HG03039 (cell line): ENCODE data around the gene TREML4.
"Not testable (repeated sequence)": the region's sequence is repeated elsewhere in the genome, so short reads cannot be mapped to it uniquely, and the experiment has no call there.

Experiments used
- ATAC-seq: cut with Tn5 transposase; IDR thresholded peaks from one replicate; pipeline ENCODE4 v1.9.1; 2021; ENCODE audit warnings: mild to moderate bottlenecking, moderate library complexity; ENCODE audit not compliant: unreplicated experiment

TREML4 gene

DNA sequence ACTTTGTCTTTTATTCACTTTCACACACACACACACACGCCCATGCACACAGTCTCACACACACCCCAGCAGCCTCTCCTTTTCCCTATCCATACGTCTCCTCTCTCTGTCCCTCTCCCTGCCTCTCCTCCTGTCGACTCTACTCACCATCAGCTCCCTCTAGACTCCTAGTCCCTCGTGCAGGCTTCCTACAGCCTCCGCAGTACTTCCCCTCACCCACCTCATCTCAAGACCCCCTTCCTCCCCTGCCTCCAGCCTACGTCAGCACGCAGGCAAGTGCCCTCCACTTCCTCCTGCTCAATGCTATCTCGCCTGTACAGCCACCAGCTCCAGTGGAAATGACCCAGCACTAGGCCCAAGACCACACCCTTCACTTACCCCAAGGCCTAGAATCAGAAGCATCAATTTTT lies 26.4 kb upstream of the TREML4 start:
- ATAC-seq = no peak

GRCh38 chr6:41204156-41204555 lies 24.0 kb upstream of the TREML4 start:
- no peak for ATAC-seq

DNA sequence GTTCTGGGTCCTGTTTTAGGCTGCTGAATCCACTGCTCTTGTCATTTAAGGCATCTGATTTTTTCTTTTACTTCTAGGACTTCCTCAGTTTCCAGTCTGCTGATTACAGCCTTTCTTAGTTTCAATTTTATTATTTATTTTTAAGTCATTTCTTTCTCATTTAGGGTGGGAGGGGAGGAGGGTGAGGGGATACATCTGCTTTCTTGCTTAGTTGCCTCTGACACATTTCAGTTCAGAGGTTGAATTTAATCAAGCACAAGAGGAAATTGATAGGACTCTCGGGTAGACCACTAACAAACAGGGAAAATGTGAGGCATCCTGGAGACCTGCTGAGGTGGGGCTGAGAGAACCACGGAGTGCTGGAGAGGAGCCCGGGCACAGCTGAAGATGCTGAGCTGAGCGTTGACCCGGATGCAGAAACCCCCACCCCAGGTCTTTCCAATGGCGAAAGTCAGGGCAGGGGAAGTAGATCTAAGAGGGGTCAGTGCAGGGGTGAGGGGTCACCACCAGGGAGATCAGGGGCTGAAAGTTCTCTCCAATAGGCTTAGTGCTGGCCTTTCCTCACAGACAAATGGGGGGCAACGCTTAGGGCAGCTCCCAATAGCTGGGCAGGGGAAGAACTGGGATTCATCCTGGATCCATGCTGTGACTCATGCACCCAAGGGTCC lies 19.6 kb upstream of the TREML4 start:
- no peak for ATAC-seq

- ATAC-seq = no peak
Measured at GRCh38 chr6:41209547-41210320, 18.4 kb upstream of the TREML4 start.

- ATAC-seq = no peak
Measured at GRCh38 chr6:41214559-41215238, 13.4 kb upstream of the TREML4 start.

DNA sequence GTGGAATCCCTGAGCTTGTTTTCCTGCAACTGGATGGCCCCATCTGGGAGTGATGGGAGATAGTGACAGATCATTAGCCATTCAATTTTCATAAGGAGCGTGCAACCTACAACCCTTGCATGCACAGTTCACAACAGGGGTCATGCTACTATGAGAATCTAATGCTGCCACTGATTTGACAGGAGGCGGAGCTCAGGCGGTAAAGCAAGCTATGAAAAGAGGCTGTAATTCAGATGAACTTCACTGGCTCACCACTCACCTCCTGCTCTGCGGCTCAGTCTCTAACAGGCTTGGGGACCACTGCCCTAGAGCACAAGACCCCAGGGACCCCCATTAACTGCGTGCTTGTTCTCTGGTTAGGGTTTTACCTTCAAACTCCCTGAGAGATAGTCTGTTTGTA lies 12.4 kb upstream of the TREML4 start:
- no peak for ATAC-seq

GRCh38 chr6:41216616-41217015 lies 11.5 kb upstream of the TREML4 start:
- no peak for ATAC-seq

DNA sequence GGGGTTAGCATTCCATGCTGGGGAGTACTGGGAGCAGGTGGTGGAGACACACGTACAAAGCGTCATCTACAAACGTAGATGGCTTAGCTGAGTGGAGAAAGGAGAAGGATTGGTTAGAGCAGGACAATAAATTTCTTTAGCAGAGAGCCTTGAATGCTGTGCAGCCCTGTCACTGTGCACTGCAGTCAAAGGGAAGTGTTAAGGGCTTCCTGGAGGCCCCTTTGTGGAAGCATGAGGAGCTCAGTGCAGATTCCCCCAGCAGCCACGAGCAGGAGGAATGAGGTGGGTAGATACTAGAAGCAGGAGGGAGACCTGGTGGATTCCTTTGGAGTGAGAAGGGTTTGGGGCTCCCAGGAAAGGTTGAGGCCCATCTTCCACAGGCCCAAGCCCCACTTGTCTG lies 6.1 kb upstream of the TREML4 start:
- ATAC-seq = no peak

- no peak for ATAC-seq
Measured at GRCh38 chr6:41222513-41222912, 5.6 kb upstream of the TREML4 start.

- ATAC-seq = no peak
Measured at GRCh38 chr6:41224800-41225199, 3.3 kb upstream of the TREML4 start.

DNA sequence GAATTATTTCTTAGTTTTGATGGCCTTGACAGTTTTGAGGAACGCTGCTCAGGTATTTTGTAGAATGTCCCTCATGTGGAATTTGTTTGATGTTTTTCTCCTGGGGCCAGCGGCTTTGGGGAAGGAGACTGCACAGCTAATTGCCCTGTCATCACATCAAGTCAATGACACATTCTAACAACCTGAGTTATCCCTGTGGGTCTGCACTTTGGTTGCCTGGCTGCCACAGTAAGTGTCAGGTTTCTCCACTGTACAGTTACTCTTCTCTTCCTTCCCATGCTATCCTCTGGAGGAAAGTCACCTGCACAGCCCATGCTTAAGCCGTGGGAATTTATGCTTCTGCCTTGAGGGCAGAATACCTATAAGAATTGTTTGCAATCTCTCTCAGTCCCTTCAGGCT lies 1.4 kb upstream of the TREML4 start:
- no peak for ATAC-seq

DNA sequence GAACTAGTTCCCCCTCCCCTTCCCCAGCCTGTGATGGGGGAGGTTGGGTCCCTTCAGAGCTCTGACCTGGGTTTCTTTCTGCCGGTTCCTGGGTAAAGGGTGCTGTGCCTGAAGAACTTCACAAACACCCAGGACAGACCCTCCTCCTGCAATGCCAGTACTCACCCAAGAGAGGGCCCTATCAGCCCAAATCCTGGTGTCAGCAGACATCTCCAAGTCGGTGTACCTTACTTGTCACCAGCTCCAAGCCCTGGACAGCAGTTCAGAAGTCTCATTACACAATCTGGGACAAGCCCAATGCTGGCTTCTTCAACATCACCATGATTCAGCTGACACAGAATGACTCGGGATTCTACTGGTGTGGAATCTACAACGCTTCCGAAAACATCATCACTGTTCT lies 467 bp downstream of the TREML4 start:
- ATAC-seq = no peak

DNA sequence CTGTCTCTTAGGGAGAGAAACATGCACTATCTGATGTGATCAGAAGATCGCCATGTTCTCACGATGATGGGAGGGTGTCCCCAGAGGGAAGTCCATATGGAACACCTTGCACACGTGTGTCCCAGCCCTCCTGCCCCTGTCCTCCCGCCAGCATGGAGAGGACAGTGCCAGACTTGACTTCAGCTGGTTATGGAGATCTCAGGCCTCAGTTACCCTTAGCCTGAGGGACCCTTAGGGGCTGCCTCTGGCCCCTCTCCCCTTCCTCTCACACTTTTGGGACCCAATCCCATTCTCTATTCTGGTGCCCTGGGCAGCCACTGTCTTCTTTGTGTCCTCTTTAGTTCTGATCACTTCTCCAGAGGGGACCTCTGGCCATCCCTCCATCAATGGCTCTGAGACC lies 1.6 kb downstream of the TREML4 start:
- no peak for ATAC-seq

DNA sequence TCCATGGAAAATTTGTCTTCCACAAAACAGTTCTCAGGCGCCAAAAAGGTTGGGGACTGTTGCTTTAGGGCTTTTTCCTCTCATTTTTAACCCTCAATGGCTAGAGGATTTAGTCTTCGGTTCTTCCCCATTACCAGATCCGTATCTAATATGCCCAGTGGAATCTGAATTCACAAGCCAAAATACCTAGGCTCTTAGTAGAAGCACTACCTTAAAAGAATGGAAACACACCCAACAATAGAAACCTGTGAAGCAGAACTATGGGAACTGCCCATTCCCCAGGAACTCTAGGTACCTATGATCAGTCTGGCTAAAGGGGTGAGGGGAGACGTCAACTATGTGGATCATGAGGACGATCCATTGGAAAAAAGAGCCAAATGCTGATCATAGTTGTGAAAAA lies 3.1 kb downstream of the TREML4 start:
- no peak for ATAC-seq

- no peak for ATAC-seq
Measured at GRCh38 chr6:41232667-41233066, 4.5 kb downstream of the TREML4 start.

DNA sequence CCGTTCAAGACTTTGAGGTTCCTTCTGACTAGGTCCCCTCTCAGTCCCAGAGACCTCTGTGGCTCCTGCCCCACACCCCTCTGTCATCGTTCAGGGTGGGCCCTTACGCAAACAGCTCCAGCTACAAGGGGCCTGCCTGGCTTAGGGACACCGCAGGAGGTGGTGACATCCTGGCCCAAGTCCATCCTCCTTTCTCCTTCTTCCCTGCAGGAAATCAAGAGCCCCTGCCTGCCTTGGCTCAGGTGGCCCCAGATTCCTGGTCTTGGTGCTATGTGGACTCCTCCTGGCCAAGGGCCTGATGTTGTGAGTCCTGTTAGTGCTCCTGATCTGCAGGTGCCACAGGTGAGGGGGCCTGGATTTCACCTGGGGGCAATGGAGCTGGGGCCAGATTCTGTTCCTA lies 8.1 kb downstream of the TREML4 start:
- ATAC-seq = no peak

GRCh38 chr6:41237128-41237527 lies 9.0 kb downstream of the TREML4 start:
- ATAC-seq = no peak

DNA sequence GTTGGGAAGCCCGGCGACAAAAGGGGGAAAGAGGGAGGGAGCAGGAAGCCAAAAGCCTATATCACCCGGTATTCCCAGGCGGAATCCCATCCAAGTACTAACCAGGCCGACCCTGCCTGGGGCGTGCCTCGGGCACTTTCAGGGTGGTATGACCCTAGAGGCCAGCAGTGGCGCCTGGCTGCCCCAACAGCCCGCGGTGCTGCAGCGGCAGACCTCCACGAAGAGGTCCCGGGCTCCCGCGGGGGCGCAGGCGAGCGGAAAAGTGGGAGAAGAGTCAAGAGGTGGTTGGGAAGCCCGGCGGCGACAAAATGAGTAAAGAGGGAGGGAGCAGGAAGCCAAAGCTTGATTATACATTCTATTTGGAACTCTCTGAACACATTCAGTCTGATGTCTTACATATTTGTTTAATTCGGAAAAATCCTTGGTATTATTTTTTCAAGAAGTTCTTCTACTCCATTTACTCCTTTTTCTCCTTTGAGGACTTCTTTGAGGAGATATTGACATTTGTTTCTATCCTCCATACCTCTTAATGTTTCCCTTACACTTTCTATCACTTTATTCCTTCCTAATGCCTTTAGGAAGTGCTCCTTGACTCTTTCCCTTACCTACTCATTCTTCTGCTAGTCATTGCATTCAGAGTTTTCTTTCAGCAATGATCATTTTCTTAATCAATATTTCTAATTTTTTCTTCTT lies 11.5 kb downstream of the TREML4 start:
- no peak for ATAC-seq

DNA sequence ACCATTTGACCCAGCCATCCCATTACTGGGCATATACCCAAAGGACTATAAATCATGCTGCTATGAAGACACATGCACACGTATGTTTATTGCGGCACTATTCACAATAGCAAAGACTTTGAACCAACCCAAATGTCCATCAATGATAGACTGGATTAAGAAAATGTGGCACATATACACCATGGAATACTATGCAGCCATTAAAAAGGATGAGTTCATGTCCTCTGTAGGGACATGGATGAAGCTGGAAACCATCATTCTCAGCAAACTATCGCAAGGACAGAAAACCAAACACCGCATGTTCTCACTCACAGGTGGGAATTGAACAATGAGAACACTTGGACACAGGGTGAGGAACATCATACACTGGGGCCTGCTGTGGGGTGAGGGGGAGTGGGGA lies 18.4 kb downstream of the TREML4 start:
- ATAC-seq = not testable (repeated sequence)

GRCh38 chr6:41247288-41247865 lies 19.2 kb downstream of the TREML4 start:
- ATAC-seq = no peak
